OCI-LY1 (cell line): ENCODE data around the gene FOXP3.

ENCODE experiments used
- H2AFZ ChIP-seq: fragments of 200-600 bp; sonication (generic), shearing (Covaris generic); 2 replicates; pipeline ENCODE4 v1.6.0; 2014; ENCODE audit warnings: antibody characterized with exemption, mild to moderate bottlenecking, low read length
- H3F3A ChIP-seq: fragments of 200-600 bp; sonication (generic), shearing (Covaris generic); 2 replicates; pipeline ENCODE4 v1.6.0; 2014; ENCODE audit warnings: mild to moderate bottlenecking, antibody characterized with exemption, low read length, moderate library complexity; ENCODE audit not compliant: insufficient read depth
- H3K27ac ChIP-seq: fragments of 200-600 bp; sonication (generic); 2 replicates; pipeline ENCODE4 v1.5.1; 2014; ENCODE audit warnings: low read length, mixed run types, mild to moderate bottlenecking, low read depth; ENCODE audit not compliant: poor library complexity, severe bottlenecking
- H3K27me3 ChIP-seq: fragments of 200-600 bp; sonication (generic); 2 replicates; pipeline ENCODE4 v1.6.0; 2014; ENCODE audit warnings: antibody characterized with exemption, mild to moderate bottlenecking, low read length, moderate library complexity; ENCODE audit not compliant: insufficient read depth
- H3K36me3 ChIP-seq: fragments of 200-600 bp; sonication (generic); 2 replicates; pipeline ENCODE4 v1.6.1; 2014; ENCODE audit warnings: mild to moderate bottlenecking, antibody characterized with exemption, low read length, moderate library complexity, mixed read lengths; ENCODE audit not compliant: insufficient read depth
- H3K4me1 ChIP-seq: fragments of 200-600 bp; sonication (generic); 2 replicates; pipeline ENCODE4 v1.5.1; 2014; ENCODE audit warnings: mild to moderate bottlenecking, low read length, moderate library complexity; ENCODE audit not compliant: insufficient read depth, severe bottlenecking
- H3K4me2 ChIP-seq: fragments of 200-600 bp; sonication (generic), shearing (Covaris generic); 2 replicates; pipeline ENCODE4 v1.6.1; 2014; ENCODE audit warnings: low read length
- H3K4me3 ChIP-seq: fragments of 200-600 bp; sonication (generic); 2 replicates; pipeline ENCODE4 v1.5.1; 2014; ENCODE audit warnings: low read length, low read depth, mild to moderate bottlenecking, mixed read lengths; ENCODE audit not compliant: poor library complexity, severe bottlenecking
- H3K79me2 ChIP-seq: fragments of 200-600 bp; shearing (Covaris generic); 2 replicates; pipeline ENCODE4 v1.6.1; 2016; ENCODE audit warnings: mixed run types, low read length, mixed read lengths; ENCODE audit not compliant: insufficient read depth
- H3K9ac ChIP-seq: fragments of 200-600 bp; sonication (generic), shearing (Covaris generic); 2 replicates; pipeline ENCODE4 v1.6.1; 2014; ENCODE audit warnings: mild to moderate bottlenecking, low read length, mixed read lengths
- H3K9me2 ChIP-seq: fragments of 200-600 bp; sonication (generic), shearing (Covaris generic); 2 replicates; pipeline ENCODE4 v1.6.1; 2014; ENCODE audit warnings: low read depth, mild to moderate bottlenecking, low read length, mixed read lengths
- H3K9me3 ChIP-seq: fragments of 200-600 bp; shearing (Covaris generic); 2 replicates; pipeline ENCODE4 v1.6.1; 2014; ENCODE audit warnings: low read length, mixed read lengths
- H4K20me1 ChIP-seq: fragments of 200-600 bp; sonication (generic), shearing (Covaris generic); 2 replicates; pipeline ENCODE4 v1.6.0; 2016; ENCODE audit warnings: mild to moderate bottlenecking, low read length; ENCODE audit not compliant: insufficient read depth
- EZH2 ChIP-seq: fragments of 200-600 bp; sonication (generic), shearing (Covaris generic); IDR thresholded peaks from 2 replicates; pipeline ENCODE4 v1.8.0; 2017; ENCODE audit warnings: borderline replicate concordance, mixed run types, mild to moderate bottlenecking, antibody characterized with exemption, low read length, moderate library complexity, mixed read lengths
- TF ChIP-seq, protein P1 (sequence below): fragments of 200-600 bp; sonication (generic), shearing (Covaris generic); IDR thresholded peaks from 2 replicates; pipeline ENCODE4 v1.5.1; 2017; ENCODE audit warnings: mild to moderate bottlenecking, antibody characterized with exemption, low read length, moderate library complexity, mixed read lengths

The FOXP3 gene

DNA sequence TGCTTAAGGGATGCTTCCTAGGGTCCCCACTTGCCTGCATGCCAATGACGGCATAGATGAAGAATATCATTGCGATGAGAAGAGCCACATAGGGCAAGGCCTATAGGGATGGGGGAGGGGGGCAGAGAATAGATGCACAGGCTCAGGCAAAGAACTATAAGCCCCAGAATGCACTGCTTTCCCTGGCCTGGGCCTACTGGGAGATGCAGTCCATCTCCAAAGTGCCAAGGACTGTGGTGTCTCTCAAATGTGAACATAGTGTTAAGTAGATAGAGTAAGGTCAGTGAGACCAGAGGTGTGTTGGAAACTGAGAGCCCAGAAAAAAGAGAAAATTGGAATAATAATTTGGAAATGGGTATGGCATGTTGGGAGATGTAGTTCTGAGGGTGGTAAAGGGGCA, 52.3 kb downstream of the FOXP3 start:
- Histone ChIP-seq H3K9me3 (no peaks in the 10 kb centered on the region), H3K4me2 (no peak overlapping the region), H3K27me3 (no peaks in the 10 kb centered on the region), H3F3A (no peaks in the 10 kb centered on the region), H2AFZ (no peak overlapping the region), H3K36me3 (no peaks in the 10 kb centered on the region), H3K4me3 (no peak overlapping the region), H3K9me2 (no peaks in the 10 kb centered on the region), H3K4me1 (no peaks in the 10 kb centered on the region), H3K79me2 (no peaks in the 10 kb centered on the region), H3K27ac (no peak overlapping the region), H4K20me1 (no peaks in the 10 kb centered on the region), H3K9ac (no peak overlapping the region)
- TF ChIP-seq, protein P1, sequence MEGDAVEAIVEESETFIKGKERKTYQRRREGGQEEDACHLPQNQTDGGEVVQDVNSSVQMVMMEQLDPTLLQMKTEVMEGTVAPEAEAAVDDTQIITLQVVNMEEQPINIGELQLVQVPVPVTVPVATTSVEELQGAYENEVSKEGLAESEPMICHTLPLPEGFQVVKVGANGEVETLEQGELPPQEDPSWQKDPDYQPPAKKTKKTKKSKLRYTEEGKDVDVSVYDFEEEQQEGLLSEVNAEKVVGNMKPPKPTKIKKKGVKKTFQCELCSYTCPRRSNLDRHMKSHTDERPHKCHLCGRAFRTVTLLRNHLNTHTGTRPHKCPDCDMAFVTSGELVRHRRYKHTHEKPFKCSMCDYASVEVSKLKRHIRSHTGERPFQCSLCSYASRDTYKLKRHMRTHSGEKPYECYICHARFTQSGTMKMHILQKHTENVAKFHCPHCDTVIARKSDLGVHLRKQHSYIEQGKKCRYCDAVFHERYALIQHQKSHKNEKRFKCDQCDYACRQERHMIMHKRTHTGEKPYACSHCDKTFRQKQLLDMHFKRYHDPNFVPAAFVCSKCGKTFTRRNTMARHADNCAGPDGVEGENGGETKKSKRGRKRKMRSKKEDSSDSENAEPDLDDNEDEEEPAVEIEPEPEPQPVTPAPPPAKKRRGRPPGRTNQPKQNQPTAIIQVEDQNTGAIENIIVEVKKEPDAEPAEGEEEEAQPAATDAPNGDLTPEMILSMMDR, result no peak
- TF ChIP-seq EZH2, result no peak

DNA sequence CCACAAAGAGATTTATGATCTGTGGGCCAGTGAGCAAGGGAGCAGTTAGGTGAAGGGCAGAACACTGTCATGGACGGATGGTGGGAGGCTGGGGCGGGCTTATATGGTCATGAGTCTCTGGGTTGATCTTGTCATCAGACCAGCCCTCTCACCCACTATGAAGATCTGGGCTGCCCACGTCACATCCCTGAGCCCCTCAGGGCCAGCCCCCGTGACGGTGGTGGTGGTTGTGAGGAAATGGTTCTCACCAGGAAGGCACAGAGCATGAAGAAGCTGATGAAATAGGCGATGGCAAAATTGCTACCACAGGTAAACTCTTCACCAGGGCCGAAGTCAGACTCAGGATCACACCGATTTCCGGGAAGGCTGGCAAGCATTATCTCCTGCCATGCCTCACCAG, 53.4 kb downstream of the FOXP3 start:
- no peaks in the 10 kb centered on the region for H3K36me3 ChIP-seq
- H3K9me2 ChIP-seq, result no peaks in the 10 kb centered on the region
- H3K4me2 ChIP-seq, result no peak overlapping the region
- TF ChIP-seq EZH2, result no peak
- TF ChIP-seq, protein P1, result no peak
- no peak overlapping the region for H3K27ac ChIP-seq
- no peaks in the 10 kb centered on the region for H3K27me3 ChIP-seq
- no peaks in the 10 kb centered on the region for H3K9me3 ChIP-seq
- no peaks in the 10 kb centered on the region for H3K4me1 ChIP-seq
- H3K9ac ChIP-seq, result no peak overlapping the region
- H4K20me1 ChIP-seq, result no peaks in the 10 kb centered on the region
- H3K4me3 ChIP-seq, result no peak overlapping the region
- no peak overlapping the region for H2AFZ ChIP-seq
- H3K79me2 ChIP-seq, result no peaks in the 10 kb centered on the region
- no peaks in the 10 kb centered on the region for H3F3A ChIP-seq

DNA sequence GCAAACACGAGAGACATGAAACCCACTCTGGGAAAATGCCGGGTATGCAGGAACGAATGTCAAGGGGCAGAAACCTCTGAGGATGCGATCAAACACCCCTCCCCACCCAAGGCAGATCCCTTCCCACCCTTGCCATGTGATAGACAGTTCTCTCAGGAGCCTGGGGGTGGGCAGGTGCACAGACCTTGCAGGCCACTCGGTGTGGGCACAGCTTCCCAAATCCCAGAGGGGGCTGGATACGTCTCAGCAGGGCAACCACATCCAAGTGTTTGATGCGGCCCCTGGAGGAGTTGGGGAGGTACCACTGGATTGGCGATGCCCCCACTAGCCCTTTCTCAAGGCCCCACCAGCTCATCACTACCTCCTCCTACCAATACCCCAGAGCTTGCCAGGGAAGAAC, 54.1 kb downstream of the FOXP3 start:
- TF ChIP-seq, protein P1, result no peak
- TF ChIP-seq EZH2, result no peak
- Histone ChIP-seq H3K4me3 (no peak overlapping the region), H3K79me2 (no peaks in the 10 kb centered on the region), H3K9me3 (no peaks in the 10 kb centered on the region), H3K4me1 (no peaks in the 10 kb centered on the region), H3K27me3 (no peaks in the 10 kb centered on the region), H3K27ac (no peak overlapping the region), H4K20me1 (no peaks in the 10 kb centered on the region), H3K9ac (no peak overlapping the region), H3K36me3 (no peaks in the 10 kb centered on the region), H2AFZ (no peak overlapping the region), H3K9me2 (no peaks in the 10 kb centered on the region), H3F3A (no peaks in the 10 kb centered on the region), H3K4me2 (no peak overlapping the region)
